ENCODE measurements around the gene GHR.
"Not testable (repeated sequence)": the region's sequence is repeated elsewhere in the genome, so short reads cannot be mapped to it uniquely, and the experiment has no call there.

GHR gene

DNA sequence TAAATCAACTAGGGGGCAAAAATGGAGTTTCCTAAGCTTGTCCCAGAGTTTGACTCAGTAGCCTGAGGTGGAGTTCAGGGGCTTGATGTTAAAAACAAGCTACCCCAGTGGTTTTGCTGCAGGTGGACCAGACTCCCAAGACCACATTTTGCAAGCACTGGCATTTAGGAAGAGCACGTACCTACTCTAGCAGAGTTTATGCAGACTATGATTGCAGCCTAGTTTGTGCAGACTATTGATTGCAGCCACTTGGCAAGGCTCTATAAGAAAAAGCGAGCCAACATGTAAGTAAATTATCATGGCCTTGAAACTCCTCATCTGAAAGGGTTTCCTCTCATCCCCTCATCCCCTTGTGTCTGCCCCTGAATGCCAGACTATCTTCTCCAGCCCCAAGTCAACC is 231.4 kb downstream of the GHR start:
- no peak for DNase-seq

DNA sequence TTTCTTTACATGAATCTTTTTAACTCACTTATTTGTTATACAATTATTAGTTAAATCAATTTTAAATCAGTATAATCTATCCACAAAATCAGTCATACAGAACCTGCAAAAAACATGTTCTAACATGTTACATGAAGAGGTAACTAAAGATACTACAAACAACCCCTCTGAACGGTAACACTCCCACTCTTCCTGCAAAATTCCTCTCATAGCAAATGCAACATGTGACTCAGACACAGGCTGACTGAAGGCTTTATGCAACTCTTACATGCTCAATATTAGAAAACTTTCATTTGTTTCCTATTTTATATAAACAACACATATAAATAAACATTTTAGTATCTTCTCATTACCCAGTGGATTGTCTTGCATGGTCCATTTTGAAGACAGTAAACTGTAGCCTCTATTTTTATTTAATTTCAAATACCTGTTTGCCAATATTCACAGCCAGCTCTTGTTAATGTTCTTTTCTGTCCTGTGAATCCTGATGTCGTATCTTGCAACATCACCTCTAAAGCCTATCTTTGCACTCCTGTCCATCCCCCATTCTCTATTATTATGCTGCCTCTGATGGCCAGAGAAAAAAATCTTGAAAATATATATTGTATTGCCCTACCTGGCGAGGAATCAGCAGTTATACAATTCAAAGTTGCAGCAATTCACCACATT is 232.9 kb downstream of the GHR start:
- DNase-seq, result peak; percentile 9

DNA sequence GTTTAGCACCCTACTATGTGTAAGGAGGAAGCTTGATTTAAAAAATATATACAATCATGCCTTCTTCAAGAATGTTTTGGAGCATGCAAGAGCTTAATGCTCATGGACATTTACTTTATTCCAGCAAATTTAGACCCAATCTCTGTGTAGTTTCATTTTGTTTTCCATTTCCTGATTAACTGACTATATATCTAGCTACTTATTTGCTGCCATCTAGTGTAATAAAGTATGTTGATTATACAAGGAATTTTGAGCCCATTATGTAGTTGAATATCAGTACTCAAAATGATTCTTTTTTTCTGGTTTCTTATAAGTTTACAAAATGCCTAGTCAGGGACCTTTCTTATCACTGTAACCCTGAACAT is 233.4 kb downstream of the GHR start:
- no peak for DNase-seq

DNA sequence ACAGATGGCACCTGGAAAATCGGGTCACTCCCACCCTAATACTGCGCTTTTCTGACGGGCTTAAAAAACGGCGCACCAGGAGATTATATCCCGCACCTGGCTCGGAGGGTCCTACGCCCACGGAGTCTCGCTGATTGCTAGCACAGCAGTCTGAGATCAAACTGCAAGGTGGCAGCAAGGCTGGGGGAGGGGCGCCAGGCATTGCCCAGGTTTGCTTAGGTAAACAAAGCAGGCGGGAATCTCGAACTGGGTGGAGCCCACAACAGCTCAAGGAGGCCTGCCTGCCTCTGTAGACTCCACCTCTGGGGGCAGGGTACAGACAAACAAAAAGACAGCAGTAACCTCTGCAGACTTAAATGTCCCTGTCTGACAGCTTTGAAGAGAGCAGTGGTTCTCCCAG is 236.6 kb downstream of the GHR start:
- DNase-seq, result not testable (repeated sequence)

DNA sequence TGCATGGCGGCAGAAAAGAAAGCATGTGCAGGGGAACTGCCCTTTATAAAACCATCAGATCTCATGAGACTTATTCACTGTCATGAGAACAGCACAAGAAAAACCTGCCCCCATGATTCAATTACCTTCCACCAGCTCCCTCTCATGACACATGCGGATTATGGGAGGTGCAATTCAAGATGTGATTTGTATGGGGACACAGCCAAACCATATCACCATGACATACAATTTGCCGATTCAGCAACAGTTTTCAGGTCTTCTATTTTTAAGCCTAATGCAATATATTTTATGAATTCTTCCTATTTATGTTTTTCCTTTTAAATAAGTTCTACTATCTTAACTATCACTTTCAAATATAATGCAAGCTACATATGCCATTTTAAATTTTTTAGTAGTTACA is 242.6 kb downstream of the GHR start:
- no peak for DNase-seq

DNA sequence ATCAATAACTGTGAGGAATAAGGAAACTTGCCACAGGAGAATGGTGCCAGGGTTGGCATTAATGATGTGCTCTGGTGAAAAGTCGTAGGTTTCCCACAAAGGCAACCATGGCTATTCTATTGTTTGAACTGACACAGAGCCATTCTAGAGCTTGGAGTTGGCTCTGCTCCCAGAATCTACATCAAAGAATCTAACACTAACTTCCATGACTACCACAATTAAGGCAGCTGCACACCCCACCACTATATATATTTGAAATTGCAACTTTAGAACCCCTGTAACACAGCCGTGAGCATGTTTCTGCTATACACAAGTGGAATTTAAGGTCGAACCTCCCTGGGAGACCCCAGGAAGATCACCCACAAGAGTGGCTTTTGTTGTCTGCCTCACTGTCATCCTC is 243.6 kb downstream of the GHR start:
- no peak for DNase-seq

DNA sequence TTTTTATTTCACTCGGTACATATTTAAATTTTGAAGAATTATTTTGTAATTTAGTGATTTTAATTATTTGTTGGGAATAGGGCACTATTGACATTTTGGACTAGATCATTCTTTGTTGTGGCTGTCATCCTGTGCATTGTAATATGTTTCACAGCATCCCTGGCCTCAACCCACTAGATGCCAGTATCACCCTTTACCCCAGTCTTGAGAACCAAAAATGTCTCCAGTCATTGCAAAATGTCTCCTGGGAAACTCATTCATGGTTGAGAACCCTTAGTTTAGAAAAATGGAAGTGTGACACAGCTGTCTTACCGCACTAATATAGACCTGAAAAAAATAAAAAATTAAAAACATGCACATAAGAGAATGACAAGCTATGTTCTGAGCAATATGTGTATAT is 245.0 kb downstream of the GHR start:
- no peak for DNase-seq

DNA sequence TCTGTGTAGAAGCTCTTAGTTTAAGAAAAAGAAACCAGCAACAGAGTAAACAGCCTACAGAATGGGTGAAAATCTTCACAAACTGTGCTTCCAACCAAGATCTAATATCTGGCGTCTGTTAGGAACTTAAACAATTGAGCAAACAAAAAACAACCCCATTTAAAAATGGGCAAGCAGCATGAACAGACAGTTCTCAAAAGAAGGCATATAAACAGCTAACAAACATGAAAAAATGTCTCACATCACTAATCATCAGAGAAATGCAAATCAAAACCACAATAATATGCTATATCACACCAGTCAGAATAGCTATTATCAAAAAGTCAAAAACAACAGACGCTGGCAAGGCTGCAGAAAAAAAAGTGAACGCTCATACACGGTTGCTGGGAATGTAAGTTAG is 249.7 kb downstream of the GHR start:
- DNase-seq, result no peak

DNA sequence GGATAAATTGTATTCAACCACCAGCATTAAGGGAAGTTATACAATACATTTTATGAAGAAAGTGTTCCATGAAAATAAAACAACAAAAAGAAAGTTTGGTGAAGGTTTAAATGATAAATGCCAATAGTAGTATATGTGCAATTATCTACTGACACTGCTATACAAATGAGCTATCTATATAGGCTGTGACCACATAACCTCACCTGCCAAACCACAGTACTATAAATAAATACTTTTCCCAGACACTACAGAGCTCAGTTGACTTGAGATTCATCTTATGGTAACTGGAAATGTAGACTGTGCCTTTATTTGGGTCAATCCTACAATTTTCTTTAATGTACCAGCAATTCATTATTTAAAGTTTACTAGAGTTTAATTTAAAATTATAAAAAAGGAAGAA is 252.4 kb downstream of the GHR start:
- DNase-seq, result no peak

DNA sequence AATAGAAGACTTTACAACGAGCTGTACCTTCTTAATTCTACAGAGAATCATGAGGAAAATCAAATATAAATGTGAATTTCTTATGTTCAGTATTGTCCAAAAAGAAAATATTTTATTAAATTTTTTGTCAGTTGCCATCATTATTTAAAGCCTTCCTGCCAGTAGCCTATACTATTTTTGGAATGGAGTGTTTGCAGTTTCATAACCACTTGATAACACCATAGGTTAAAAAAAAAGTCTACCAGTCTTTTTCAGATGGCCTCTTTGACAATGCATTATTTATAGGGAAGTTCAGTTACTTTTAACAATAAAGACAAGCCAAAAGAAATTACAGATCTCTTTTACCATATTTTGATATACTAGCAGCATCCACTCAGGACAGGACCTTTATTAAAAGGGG is 253.1 kb downstream of the GHR start:
- DNase-seq, result no peak

DNA sequence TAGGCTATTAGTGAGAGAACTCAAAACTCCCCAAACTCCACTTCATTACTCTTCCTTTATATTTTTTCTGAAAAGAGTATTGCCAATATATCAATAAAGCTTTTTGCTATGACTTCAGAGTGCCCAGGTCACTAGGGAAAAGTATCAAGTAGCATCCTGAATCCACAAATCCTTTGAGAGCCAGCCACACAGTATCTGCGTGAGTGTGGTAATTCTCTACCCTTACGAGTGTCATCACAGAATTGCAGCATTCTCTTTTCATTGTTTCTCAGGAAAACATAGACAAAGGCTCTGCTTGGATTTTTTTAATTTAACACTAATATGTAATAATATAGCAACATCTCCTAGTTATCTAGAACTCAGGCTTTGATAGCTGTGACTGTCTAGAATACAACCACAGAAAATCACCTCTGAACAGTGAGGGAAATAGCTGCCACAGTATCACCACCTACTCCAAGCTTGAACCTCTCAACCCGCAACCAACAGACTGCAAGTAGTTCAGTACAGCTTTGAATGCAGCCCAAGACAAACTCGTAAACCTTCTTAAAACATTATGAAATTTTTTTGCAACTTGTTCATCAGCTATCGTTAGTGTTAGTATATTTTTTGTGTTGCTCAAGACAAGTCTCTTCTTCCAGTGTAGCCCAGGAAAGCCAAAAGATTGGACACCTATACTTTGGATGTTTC is 254.1 kb downstream of the GHR start:
- DNase-seq, result no peak

DNA sequence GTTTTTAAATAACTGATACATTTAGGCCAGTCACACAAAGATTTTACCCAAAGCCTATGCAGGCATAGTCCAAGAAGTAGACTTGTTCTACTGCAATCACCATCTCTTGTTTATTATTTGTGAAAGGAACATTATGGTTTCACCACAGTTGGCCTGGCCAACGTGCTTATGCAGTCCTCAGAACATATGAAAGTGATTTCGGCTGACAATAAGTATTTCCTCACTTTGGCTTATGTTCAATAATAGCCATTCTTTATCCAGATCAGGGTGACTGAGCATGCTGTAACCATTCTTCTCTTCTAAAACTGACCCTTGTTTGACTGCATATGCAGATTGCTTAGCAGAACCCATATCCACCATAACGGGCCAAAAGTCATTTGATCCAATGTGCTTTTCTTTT is 256.8 kb downstream of the GHR start:
- DNase-seq, result no peak

DNA sequence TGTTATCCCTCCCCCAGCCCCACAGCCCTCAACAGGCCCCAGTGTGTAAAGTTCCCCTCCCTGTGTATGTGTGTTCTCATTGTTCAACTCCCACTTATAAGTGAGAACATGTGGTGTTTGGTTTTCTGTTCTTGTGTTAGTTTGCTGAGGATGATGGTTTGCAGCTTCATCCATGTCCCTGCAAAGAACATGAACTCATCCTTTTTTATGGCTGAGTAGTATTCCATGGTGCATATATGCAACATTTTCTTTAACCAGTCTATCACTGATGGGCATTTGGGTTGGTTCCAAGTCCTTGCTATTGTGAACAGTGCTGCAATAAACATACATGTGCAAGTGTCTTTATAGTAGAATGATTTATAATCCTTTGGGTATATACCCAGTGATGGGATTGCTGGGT is 261.8 kb downstream of the GHR start:
- DNase-seq, result not testable (repeated sequence)

DNA sequence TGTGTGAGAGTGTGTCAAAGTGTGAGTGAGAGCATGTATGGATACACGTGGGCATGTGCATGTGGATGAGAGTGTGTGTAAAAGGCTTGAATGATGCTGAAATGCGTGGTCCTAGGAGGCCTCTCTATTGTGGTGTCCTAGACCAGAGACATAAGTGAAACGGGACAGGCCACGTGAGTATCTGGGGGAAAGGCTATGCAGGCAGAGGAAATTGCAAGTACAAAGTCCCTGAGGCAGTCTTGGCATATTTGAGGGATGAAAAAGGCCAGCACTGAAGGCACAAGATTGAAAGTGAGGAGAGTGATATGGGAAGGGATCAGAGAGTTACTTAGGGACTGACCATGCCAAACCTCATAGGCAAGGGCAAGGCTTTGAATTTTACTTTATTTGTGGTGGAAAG is 266.2 kb downstream of the GHR start:
- DNase-seq, result no peak

DNA sequence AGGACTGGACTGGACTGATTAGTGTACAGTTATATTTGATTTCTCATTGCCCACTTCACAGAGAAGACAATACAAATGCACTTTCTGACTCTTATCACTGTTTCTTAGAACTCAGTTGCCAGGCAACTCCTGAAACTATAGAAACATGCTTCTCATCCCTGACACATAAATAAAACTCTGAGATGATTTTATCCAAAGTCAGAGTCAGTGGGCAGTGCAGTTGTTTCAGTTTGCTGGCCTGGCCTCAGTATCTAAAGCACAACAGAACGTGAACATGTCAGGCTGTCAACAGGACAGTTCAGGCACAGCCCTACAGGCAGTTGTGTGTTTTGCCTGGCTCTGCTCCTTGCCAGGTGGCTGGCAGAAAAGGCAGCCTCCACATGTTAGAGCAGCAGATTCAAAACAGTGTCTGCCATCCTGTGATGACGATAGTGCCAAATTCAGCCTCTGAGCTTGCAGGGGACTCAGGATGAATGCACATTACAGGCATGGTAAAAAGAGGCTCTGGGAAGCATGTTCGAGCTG is 268.2 kb downstream of the GHR start:
- DNase-seq, result no peak

DNA sequence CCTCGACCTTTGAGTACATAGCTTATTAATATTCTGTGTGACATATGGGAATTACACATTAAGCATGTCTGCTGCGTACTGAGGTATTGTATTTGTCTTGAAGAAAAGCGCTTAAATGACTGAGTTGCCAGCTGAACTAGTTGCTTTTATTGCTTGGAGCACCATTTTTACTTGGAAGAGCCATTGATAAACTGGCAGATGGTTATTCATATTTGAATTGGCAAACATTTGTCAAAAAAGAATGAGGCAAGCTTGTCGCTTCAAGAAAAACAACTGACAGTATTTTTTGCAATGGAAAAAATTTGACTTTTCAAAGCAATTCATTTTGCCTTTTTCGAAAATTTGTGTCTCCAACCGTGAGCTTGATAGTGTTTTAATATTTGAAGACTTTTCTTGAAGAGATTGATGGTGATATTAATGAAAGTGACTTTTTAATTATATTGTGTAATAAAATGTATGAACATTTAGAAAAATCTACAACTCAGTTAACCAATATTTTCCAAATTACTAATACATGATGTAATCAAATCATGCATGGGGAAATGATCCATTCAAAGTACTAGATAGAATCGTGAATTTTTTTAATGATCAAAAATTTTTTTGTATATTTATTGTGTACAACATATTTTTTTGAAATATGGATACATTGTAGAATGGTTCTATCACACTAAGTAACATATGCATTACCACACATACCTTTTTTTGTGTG is 278.3 kb downstream of the GHR start:
- no peak for DNase-seq

DNA sequence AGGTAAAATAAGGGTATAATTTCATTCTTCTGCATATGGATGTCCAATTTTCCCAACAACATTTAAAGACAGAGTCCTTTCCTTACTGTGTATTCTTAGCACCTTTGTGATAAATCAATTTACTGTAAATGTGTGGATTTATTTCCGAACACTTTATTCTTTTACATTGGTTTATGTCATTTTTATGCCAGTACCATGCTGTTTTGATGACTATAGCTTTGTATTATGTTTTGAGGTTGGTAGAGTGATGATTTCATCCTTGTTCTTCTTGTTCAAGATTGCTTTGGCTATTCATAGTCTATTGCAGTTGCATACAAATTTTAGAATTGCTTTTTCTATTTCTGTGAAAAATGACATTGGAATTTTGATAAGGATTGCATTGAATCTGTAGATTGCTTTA is 280.0 kb downstream of the GHR start:
- DNase-seq, result no peak

DNA sequence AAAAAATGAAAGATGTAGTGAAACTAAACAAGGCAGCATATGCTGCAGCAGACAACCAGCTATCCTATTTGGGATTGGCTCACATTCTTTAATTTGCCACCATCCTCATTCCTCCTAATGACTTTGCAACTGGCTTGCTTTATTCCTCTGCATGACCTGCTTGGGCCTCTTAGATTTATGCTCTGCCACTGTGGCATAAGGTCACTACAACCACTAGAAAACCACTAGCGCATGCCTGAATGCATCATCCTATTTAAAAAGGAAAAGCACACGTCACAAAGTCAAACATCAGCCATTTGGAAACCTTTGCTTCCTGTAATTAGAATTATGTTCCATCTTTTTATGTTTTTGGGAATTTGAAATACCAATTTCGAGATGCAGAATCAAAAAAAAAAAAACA is 292.5 kb downstream of the GHR start:
- DNase-seq, result peak; percentile 64

DNA sequence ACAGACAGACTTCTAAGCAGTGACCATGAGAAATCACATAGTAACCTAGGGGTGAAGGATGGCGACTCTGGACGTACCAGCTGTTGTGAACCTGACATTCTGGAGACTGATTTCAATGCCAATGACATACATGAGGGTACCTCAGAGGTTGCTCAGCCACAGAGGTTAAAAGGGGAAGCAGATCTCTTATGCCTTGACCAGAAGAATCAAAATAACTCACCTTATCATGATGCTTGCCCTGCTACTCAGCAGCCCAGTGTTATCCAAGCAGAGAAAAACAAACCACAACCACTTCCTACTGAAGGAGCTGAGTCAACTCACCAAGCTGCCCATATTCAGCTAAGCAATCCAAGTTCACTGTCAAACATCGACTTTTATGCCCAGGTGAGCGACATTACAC is 295.4 kb downstream of the GHR start:
- peak; percentile 9 for DNase-seq

DNA sequence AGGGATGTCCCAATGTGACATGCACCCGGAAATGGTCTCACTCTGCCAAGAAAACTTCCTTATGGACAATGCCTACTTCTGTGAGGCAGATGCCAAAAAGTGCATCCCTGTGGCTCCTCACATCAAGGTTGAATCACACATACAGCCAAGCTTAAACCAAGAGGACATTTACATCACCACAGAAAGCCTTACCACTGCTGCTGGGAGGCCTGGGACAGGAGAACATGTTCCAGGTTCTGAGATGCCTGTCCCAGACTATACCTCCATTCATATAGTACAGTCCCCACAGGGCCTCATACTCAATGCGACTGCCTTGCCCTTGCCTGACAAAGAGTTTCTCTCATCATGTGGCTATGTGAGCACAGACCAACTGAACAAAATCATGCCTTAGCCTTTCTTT is 295.8 kb downstream of the GHR start:
- peak; percentile 2 for DNase-seq

DNA sequence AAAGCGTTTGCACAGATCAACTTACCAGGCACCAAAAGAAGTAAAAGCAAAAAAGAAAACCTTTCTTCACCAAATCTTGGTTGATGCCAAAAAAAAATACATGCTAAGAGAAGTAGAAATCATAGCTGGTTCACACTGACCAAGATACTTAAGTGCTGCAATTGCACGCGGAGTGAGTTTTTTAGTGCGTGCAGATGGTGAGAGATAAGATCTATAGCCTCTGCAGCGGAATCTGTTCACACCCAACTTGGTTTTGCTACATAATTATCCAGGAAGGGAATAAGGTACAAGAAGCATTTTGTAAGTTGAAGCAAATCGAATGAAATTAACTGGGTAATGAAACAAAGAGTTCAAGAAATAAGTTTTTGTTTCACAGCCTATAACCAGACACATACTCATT is 297.0 kb downstream of the GHR start:
- DNase-seq, result peak; percentile 9

DNA sequence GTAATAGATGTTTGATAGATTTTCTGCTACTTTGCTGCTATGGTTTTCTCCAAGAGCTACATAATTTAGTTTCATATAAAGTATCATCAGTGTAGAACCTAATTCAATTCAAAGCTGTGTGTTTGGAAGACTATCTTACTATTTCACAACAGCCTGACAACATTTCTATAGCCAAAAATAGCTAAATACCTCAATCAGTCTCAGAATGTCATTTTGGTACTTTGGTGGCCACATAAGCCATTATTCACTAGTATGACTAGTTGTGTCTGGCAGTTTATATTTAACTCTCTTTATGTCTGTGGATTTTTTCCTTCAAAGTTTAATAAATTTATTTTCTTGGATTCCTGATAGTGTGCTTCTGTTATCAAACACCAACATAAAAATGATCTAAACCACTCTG is 298.2 kb downstream of the GHR start:
- peak; percentile 48 for DNase-seq

DNA sequence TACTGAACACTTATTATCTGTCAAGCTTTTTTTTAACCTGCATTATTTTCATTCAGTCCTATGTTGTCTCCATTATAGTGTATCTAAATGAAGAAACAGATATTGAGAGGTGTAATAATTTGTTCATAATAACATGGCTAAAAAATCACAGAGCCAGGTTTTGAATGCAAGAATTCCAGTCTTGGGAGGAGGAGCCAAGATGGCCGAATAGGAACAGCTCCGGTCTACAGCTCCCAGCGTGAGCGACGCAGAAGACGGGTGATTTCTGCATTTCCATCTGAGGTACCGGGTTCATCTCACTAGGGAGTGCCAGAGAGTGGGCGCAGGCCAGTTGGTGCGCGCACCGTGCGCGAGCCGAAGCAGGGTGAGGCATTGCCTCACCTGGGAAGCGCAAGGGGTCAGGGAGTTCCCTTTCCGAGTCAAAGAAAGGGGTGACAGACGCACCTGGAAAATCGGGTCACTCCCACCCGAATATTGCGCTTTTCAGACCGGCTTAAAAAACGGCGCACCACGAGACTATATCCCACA is 311.4 kb downstream of the GHR start:
- DNase-seq, result not testable (repeated sequence)

DNA sequence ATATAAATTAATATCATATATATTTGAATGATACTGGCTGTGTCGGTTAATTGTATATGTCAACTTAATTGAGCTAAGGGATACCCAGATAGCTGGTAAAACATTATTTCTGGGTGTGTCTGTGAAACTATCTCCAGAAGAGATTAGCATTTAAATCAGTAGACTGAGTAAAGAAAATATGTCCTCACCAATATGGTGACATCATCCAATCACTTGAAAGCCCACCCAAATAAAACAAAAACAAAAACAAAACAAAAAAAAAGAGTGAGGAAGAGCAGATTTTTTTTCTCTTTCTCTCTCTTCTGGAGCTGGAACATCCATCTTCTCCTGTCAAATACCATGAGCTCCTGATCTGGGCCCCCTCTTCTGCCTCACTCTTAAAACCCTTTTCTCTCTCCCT is 317.7 kb downstream of the GHR start:
- no peak for DNase-seq

Measured in fibroblast of skin of right quadriceps (primary cell).